Fibroblast of skin of right quadriceps (primary cell): Measurements from ENCODE around the gene KCNIP4.

Source experiments
- DNase-seq: peaks from one replicate; pipeline ENCODE4 v3.0.0-alpha.2; 2013

Gene KCNIP4

GRCh38 chr4:21327976-21328700 is 620.4 kb downstream of the KCNIP4 start:
- no peak for DNase-seq

GRCh38 chr4:21320034-21320433 is 628.5 kb downstream of the KCNIP4 start:
- DNase-seq = no peak

- DNase-seq = no peak
These were observed 640.9 kb downstream of the KCNIP4 start for GRCh38 chr4:21307709-21308108.

GRCh38 chr4:21304540-21304887 is 644.1 kb downstream of the KCNIP4 start:
- no peak for DNase-seq

GRCh38 chr4:21290562-21290961 is 658.0 kb downstream of the KCNIP4 start:
- no peak for DNase-seq

- no peak for DNase-seq
These were observed 672.5 kb downstream of the KCNIP4 start for GRCh38 chr4:21276046-21276445.

GRCh38 chr4:21271439-21272052 is 677.0 kb downstream of the KCNIP4 start:
- no peak for DNase-seq

GRCh38 chr4:21248331-21248730 is 700.2 kb downstream of the KCNIP4 start:
- DNase-seq = no peak

GRCh38 chr4:21242163-21242562 is 706.4 kb downstream of the KCNIP4 start:
- DNase-seq = no peak

GRCh38 chr4:21226637-21227538 is 721.7 kb downstream of the KCNIP4 start:
- DNase-seq = no peak

GRCh38 chr4:21211846-21212245 is 736.7 kb downstream of the KCNIP4 start:
- DNase-seq = no peak

GRCh38 chr4:21209860-21210259 is 738.7 kb downstream of the KCNIP4 start:
- no peak for DNase-seq

- DNase-seq = no peak
These were observed 742.6 kb downstream of the KCNIP4 start for GRCh38 chr4:21205821-21206531.

- DNase-seq = no peak
These were observed 745.2 kb downstream of the KCNIP4 start for GRCh38 chr4:21203416-21203815.

GRCh38 chr4:21202959-21203358 is 745.6 kb downstream of the KCNIP4 start:
- DNase-seq = no peak

- DNase-seq = no peak
These were observed 749.9 kb downstream of the KCNIP4 start for GRCh38 chr4:21198683-21199082.

- no peak for DNase-seq
These were observed 752.9 kb downstream of the KCNIP4 start for GRCh38 chr4:21195682-21196081.

- no peak for DNase-seq
These were observed 756.2 kb downstream of the KCNIP4 start for GRCh38 chr4:21192367-21192766.

GRCh38 chr4:21191317-21191716 is 757.3 kb downstream of the KCNIP4 start:
- DNase-seq = no peak

- no peak for DNase-seq
These were observed 763.8 kb downstream of the KCNIP4 start for GRCh38 chr4:21184788-21185187.

- DNase-seq = no peak
These were observed 766.9 kb downstream of the KCNIP4 start for GRCh38 chr4:21181716-21182115.

GRCh38 chr4:21177871-21178270 is 770.7 kb downstream of the KCNIP4 start:
- no peak for DNase-seq

- no peak for DNase-seq
These were observed 771.5 kb downstream of the KCNIP4 start for GRCh38 chr4:21177092-21177491.
